ENCODE measurements around the gene IRX6. TPM values are rescaled to one million over a fixed set of nuclear protein-coding genes. Genes with fewer than 3 reads are reported as not detected.
A peak's percentile ranks its signal among the peaks of the same experiment; 100 is the strongest.

Gene IRX6
- total and polyA plus RNA-seq, 2 experiments from 2014 or later, result 0.10 TPM; not detected in 1

DNA sequence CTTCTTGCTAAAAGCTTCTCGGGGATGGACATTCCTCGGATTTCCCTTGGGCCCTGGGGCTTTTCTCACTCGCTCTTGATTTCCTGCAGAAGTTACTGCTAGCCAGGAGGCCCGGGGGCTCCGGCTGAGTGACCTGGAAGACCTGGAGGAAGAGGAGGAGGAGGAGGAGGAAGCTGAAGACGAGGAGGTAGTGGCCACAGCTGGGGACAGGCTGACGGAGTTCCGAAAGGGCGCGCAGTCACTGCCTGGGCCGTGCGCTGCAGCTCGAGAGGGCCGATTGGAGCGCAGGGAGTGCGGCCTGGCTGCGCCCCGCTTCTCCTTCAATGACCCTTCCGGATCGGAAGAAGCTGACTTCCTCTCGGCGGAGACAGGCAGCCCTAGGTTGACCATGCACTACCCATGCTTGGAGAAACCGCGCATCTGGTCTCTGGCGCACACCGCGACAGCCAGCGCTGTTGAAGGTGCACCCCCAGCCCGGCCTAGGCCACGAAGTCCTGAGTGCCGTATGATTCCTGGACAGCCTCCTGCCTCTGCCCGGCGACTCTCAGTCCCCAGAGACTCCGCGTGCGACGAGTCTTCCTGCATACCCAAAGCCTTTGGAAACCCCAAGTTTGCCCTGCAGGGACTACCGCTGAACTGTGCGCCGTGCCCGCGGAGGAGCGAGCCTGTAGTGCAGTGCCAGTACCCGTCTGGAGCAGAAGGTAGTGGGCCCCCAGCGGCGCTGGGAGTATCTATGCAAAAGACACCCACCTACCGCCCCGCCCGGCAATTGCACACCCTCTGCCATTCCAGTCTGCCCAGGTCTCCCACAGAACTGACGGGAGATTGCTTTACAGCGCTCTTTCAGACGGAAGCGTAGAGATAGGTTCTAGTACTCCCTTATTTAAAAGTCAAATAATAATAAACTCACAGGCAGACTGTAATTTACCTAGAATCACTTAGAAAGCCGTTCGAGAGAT is 4.9 kb downstream of the IRX6 start:
- peaks cover 100% of the 10 kb centered on the region for H3K27me3 Mint-ChIP-seq (ENCODE audit: insufficient read depth, low read depth, poor library complexity)
- H3K4me3 ChIP-seq, result peak overlapping the region; percentile 55
- peak overlapping the region; percentile 66 for H3K4me3 Mint-ChIP-seq
- 0 out of 2 replicates have a peak, but pooled peaks cover 7% of the 10 kb centered on the region for H3F3A ChIP-seq (replicated peaks; ENCODE audit: low read depth)
- peak overlapping the region; percentile 66; the same call in 1 of the 2 replicates for H2AFZ ChIP-seq
- H3K4me2 ChIP-seq, result peak overlapping the region; percentile 79
- H3K27ac ChIP-seq (ENCODE audit: low read depth), result no peak overlapping the region
- ATAC-seq (peak; percentile 9), DNase-seq (ENCODE audit: low spot score) (peak; percentile 62)
- H3K4me1 ChIP-seq (ENCODE audit: insufficient read depth), result peaks cover 41% of the 10 kb centered on the region
- H3K4me1 Mint-ChIP-seq, result peaks cover 53% of the 10 kb centered on the region
- TF ChIP-seq POLR2AphosphoS5 (IDR thresholded peaks at IDR 0.05; ENCODE audit: low read depth) (no peak), EZH2phosphoT487 (IDR thresholded peaks at IDR 0.05; ENCODE audit: unreplicated experiment) (peak; percentile 84), EZH2 (IDR thresholded peaks at IDR 0.05; ENCODE audit: low read depth, unreplicated experiment) (peak; percentile 95), ZNF114 (CRISPR knock-in tag; IDR thresholded peaks at IDR 0.05) (no peak)
- H3K27ac Mint-ChIP-seq, result no peak overlapping the region
- no peaks in the 10 kb centered on the region for H3K9me2 ChIP-seq (ENCODE audit: insufficient read depth)
- H3K36me3 Mint-ChIP-seq (ENCODE audit: low read depth), result no peaks in the 10 kb centered on the region; the same call in 2 of the 3 replicates
- no peaks in the 10 kb centered on the region for H3K79me2 ChIP-seq (replicated peaks; ENCODE audit: insufficient read depth)
- no peaks in the 10 kb centered on the region for H3K36me3 ChIP-seq (ENCODE audit: insufficient read depth)
- peaks cover 23% of the 10 kb centered on the region for H4K20me1 ChIP-seq (replicated peaks; ENCODE audit: insufficient read depth)
- H3K27me3 ChIP-seq (ENCODE audit: insufficient read depth), result peaks cover 100% of the 10 kb centered on the region
- H3K9me3 Mint-ChIP-seq, result peaks cover 4% of the 10 kb centered on the region; the same call in 1 of the 3 replicates

DNA sequence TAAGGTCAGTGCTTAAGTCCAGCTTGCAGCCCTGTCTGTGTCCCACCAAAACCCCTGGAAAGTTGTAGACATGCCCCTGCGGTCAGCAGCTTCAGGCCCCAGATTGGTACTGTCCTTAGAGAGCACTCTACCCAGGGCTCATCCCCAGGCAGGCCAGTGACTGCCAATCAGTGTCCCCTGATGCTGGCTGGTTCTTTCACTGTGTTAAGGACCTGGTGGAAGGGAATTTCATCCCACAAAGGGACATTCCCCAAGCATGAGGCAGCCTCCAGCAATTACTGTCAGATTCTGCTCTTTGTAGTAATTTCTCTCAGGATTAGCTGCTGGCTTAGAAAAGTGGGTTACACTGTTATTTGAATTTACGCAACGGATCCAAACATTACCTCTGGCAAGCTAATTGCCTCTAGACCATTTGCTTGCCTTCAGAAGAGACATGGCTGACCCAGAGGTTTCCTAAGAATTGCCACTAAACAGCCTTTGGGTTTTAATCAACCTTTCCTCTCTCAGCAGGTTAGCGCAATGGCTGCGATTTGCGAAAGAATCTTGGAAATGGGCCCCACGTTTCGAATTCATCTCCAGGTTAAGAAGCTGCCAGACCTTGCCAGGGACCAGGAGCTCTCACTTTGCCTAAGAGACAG is 5.9 kb downstream of the IRX6 start:
- TF ChIP-seq EZH2 (IDR thresholded peaks at IDR 0.05; ENCODE audit: low read depth, unreplicated experiment) (peak; percentile 89), ZNF331 (CRISPR knock-in tag; IDR thresholded peaks at IDR 0.05; ENCODE audit: low read depth) (no peak)
- peaks cover 4% of the 10 kb centered on the region; the same call in 1 of the 3 replicates for H3K9me3 Mint-ChIP-seq
- Histone ChIP-seq H2AFZ (no peak overlapping the region), H3K36me3 (ENCODE audit: insufficient read depth) (no peaks in the 10 kb centered on the region), H3K4me2 (peak overlapping the region; percentile 89), H3K4me3 (peak overlapping the region; percentile 75), H3K9me2 (ENCODE audit: insufficient read depth) (no peaks in the 10 kb centered on the region), H3F3A (replicated peaks; ENCODE audit: low read depth) (0 out of 2 replicates have a peak, but pooled peaks cover 7% of the 10 kb centered on the region), H3K27ac (ENCODE audit: low read depth) (no peak overlapping the region), H3K27me3 (ENCODE audit: insufficient read depth) (peaks cover 100% of the 10 kb centered on the region), H4K20me1 (replicated peaks; ENCODE audit: insufficient read depth) (peaks cover 23% of the 10 kb centered on the region), H3K4me1 (ENCODE audit: insufficient read depth) (peaks cover 41% of the 10 kb centered on the region), H3K79me2 (replicated peaks; ENCODE audit: insufficient read depth) (no peaks in the 10 kb centered on the region)
- DNase-seq (ENCODE audit: low spot score), result peak; percentile 11
- no peak for ATAC-seq
- H3K36me3 Mint-ChIP-seq (ENCODE audit: low read depth), result no peaks in the 10 kb centered on the region; the same call in 2 of the 3 replicates
- peaks cover 53% of the 10 kb centered on the region for H3K4me1 Mint-ChIP-seq
- peaks cover 97% of the 10 kb centered on the region for H3K27me3 Mint-ChIP-seq (ENCODE audit: insufficient read depth, low read depth, poor library complexity)
- H3K27ac Mint-ChIP-seq, result no peak overlapping the region
- peak overlapping the region; percentile 84 for H3K4me3 Mint-ChIP-seq

Data from GM23338 (cell line).